ENCODE data around the gene UTP14C. TPM values are rescaled to one million over a fixed set of nuclear protein-coding genes. Genes with fewer than 3 reads are reported as not detected.

The UTP14C gene
- total and polyA plus RNA-seq, 3 donors from 2014 or later, result 9.7 to 22.4 (median 18.8) TPM

GRCh38 chr13:52033039-52033438 is 8.5 kb downstream of the UTP14C start:
- intact Hi-C loops (cut with DNase I; ENCODE audit: low total_unique reads), result no loop called here
- TF ChIP-seq CTCF (IDR thresholded peaks at IDR 0.05) (no peak), POLR2A (IDR thresholded peaks at IDR 0.05) (no peak)
- H3K36me3 ChIP-seq (ENCODE audit: low read depth, missing control alignments), result no peaks in the 10 kb centered on the region
- no peak for DNase-seq
- no peaks in the 10 kb centered on the region for H3K9me3 ChIP-seq
- H3K27ac ChIP-seq, result no peak overlapping the region
- no peaks in the 10 kb centered on the region for H3K4me1 ChIP-seq
- H3K4me3 ChIP-seq, result no peak overlapping the region
- WGBS, 2 donors, result 89 to 95% methylated on average over 2 of the region's 2 CpGs
- no peaks in the 10 kb centered on the region for H3K27me3 ChIP-seq

GRCh38 chr13:52034616-52035226 is 10.2 kb downstream of the UTP14C start:
- Histone ChIP-seq H3K36me3 (ENCODE audit: low read depth, missing control alignments) (no peaks in the 10 kb centered on the region), H3K9me3 (no peaks in the 10 kb centered on the region), H3K4me1 (no peaks in the 10 kb centered on the region), H3K4me3 (no peak overlapping the region), H3K27ac (no peak overlapping the region), H3K27me3 (no peaks in the 10 kb centered on the region)
- TF ChIP-seq CTCF (IDR thresholded peaks at IDR 0.05) (no peak), POLR2A (IDR thresholded peaks at IDR 0.05) (no peak)
- WGBS, 2 donors, result 81 to 93% methylated on average over 5 of the region's 5 CpGs
- no peak for DNase-seq
- intact Hi-C loops (cut with DNase I; ENCODE audit: low total_unique reads), result no loop called here

DNA sequence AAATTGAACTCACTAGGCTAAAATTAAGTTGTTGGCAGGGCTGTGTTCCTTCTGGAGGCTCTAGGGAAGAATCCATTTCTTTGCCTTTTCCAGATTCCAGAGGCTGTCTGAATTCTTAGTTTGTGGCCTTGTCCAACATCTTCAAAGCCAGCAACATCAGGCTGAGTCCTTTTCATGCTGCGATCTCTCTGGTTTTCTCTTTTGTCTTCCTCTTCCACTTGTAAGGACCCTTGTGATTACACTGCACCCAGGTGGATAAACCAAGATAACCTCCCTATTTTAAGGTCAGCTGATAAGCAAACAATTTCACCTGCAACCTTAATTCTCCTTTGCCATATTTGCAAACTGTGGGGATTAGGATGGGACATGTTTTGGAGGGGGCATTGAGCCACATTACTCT is 11.5 kb downstream of the UTP14C start:
- intact Hi-C loops (cut with DNase I; ENCODE audit: low total_unique reads), result no loop called here
- WGBS, 2 donors, result 97 to 100% methylated on average over 1 of the region's 1 CpG
- no peaks in the 10 kb centered on the region for H3K27me3 ChIP-seq
- H3K4me1 ChIP-seq, result no peaks in the 10 kb centered on the region
- no peak overlapping the region for H3K27ac ChIP-seq
- TF ChIP-seq POLR2A (IDR thresholded peaks at IDR 0.05) (no peak), CTCF (IDR thresholded peaks at IDR 0.05) (no peak)
- DNase-seq, result no peak
- H3K36me3 ChIP-seq (ENCODE audit: low read depth, missing control alignments), result no peaks in the 10 kb centered on the region
- H3K9me3 ChIP-seq, result no peaks in the 10 kb centered on the region
- H3K4me3 ChIP-seq, result no peak overlapping the region

- WGBS, 2 donors, result 89 to 95% methylated on average over 3 of the region's 3 CpGs
- intact Hi-C loops (cut with DNase I; ENCODE audit: low total_unique reads), result no loop called here
These were observed 19.2 kb downstream of the UTP14C start for GRCh38 chr13:52043675-52044074.

More at GRCh38 chr13:52043675-52044074, 19.2 kb downstream of the UTP14C start:
- Histone ChIP-seq H3K27ac (no peak overlapping the region), H3K4me1 (no peaks in the 10 kb centered on the region), H3K9me3 (no peaks in the 10 kb centered on the region), H3K36me3 (ENCODE audit: low read depth, missing control alignments) (no peaks in the 10 kb centered on the region), H3K4me3 (no peak overlapping the region), H3K27me3 (no peaks in the 10 kb centered on the region)
- TF ChIP-seq CTCF (IDR thresholded peaks at IDR 0.05) (no peak), POLR2A (IDR thresholded peaks at IDR 0.05) (no peak)
- no peak for DNase-seq
